ENCODE data around the gene FAS. TPM values are rescaled to one million over a fixed set of nuclear protein-coding genes. Genes with fewer than 3 reads are reported as not detected.

The FAS gene
- polyA plus RNA-seq, 3 donors: 27.3 to 28.9 (median 27.9) TPM

DNA sequence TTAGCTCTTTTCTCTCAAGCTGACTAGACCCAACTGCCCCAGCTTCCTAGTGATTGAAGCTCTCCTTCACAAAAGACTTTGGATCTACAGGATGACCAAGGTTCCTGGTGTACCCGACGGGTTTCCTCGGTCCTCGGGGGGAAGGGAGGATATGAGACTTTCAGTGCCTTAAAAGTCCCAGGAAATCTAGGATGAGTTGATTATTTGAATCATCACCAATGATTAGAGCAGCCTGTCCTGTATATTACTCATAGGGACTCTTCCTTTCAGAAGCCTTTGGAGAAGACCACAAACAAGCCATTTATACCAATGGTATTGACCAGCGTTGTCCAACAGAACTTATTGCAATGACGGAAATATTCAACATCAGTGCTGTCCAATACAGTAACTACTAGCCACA, 31.9 kb upstream of the FAS start:
- Histone ChIP-seq H3K27ac (ENCODE audit: low read depth in 1 of 2, low read length in 2 of 2) (no peak overlapping the region), H3K4me1 (ENCODE audit: control insufficient read depth in 1 of 2, insufficient read depth in 2 of 2, low read length in 2 of 2) (peaks cover under 1 to 3% of the 10 kb centered on the region in 2 donors), H3K9ac (ENCODE audit: insufficient read depth, low read length, poor library complexity, severe bottlenecking) (no peak overlapping the region), H3K27me3 (ENCODE audit: control insufficient read depth in 2 of 2, insufficient read depth in 2 of 2, low read length in 2 of 2) (no peaks in the 10 kb centered on the region), H3K79me2 (ENCODE audit: insufficient read depth, low read length) (no peaks in the 10 kb centered on the region), H3K4me2 (replicated peaks; ENCODE audit: extremely low read depth, low read length, poor library complexity, severe bottlenecking) (no peak overlapping the region), H4K20me1 (ENCODE audit: insufficient read depth, low read length) (no peaks in the 10 kb centered on the region), H3K36me3 (replicated peaks in 1 of 2; ENCODE audit: control insufficient read depth in 1 of 2, insufficient read depth in 2 of 2, low read length in 2 of 2) (no peaks in the 10 kb centered on the region), H2AFZ (ENCODE audit: insufficient read depth, low read depth, low read length, poor library complexity, severe bottlenecking) (no peak overlapping the region), H3K9me3 (replicated peaks in 1 of 2; ENCODE audit: control insufficient read depth in 1 of 2, insufficient read depth in 1 of 2, low read length in 2 of 2) (no peaks in the 10 kb centered on the region), H3K4me3 (replicated peaks in 1 of 3; ENCODE audit: low read depth in 2 of 3, low read length in 3 of 3) (no peak overlapping the region)
- Mint-ChIP-seq H3K4me3 (no peak overlapping the region), H3K36me3 (peaks cover 0 to 2% of the 10 kb centered on the region in 2 donors), H3K9me3 (peaks cover 0 to 8% (median 3%) of the 10 kb centered on the region in 7 donors), H3K27ac (peak overlapping the region in 1 of 7 donors; percentile 36), H3K27me3 (ENCODE audit: low read depth in 3 of 3) (peaks cover 0 to 2% (median 1%) of the 10 kb centered on the region in 3 donors), H3K4me1 (peaks cover 15% of the 10 kb centered on the region)
- TF ChIP-seq, protein P1, sequence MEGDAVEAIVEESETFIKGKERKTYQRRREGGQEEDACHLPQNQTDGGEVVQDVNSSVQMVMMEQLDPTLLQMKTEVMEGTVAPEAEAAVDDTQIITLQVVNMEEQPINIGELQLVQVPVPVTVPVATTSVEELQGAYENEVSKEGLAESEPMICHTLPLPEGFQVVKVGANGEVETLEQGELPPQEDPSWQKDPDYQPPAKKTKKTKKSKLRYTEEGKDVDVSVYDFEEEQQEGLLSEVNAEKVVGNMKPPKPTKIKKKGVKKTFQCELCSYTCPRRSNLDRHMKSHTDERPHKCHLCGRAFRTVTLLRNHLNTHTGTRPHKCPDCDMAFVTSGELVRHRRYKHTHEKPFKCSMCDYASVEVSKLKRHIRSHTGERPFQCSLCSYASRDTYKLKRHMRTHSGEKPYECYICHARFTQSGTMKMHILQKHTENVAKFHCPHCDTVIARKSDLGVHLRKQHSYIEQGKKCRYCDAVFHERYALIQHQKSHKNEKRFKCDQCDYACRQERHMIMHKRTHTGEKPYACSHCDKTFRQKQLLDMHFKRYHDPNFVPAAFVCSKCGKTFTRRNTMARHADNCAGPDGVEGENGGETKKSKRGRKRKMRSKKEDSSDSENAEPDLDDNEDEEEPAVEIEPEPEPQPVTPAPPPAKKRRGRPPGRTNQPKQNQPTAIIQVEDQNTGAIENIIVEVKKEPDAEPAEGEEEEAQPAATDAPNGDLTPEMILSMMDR (IDR thresholded peaks at IDR 0.05): no peak
- no CpG with 5 or more reads among the region's 6 CpGs for WGBS (ENCODE audit: insufficient coverage)
- intact Hi-C loops (cut with micrococcal nuclease): no loop called here
- DNase-seq: no peak

DNA sequence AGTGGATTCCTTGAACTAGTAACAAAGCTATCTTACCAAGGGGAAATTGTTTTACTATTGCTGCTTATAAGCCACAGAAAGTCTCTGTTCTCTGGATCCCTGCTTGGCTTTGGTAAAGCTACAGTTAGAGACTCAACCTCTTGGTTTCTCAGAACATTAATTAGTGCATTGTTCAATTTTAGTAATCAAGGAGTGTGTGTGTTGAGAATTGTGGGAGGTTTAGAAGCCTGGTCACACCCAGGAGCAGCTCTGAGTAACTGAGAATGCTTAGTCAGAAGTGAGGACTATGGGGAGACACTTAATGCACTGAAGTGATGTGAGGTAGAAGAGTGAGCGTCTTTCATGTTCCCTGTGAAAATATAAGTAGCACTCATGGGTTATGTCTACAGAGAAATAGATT, 29.8 kb upstream of the FAS start:
- Histone ChIP-seq H3K9ac (ENCODE audit: insufficient read depth, low read length, poor library complexity, severe bottlenecking) (no peak overlapping the region), H4K20me1 (ENCODE audit: insufficient read depth, low read length) (no peaks in the 10 kb centered on the region), H3K27me3 (ENCODE audit: control insufficient read depth in 2 of 2, insufficient read depth in 2 of 2, low read length in 2 of 2) (no peaks in the 10 kb centered on the region), H3K27ac (ENCODE audit: low read depth in 1 of 2, low read length in 2 of 2) (no peak overlapping the region), H3K4me1 (ENCODE audit: control insufficient read depth in 1 of 2, insufficient read depth in 2 of 2, low read length in 2 of 2) (peaks cover 13 to 15% of the 10 kb centered on the region in 2 donors), H3K36me3 (replicated peaks in 1 of 2; ENCODE audit: control insufficient read depth in 1 of 2, insufficient read depth in 2 of 2, low read length in 2 of 2) (no peaks in the 10 kb centered on the region), H3K4me2 (replicated peaks; ENCODE audit: extremely low read depth, low read length, poor library complexity, severe bottlenecking) (no peak overlapping the region), H3K4me3 (replicated peaks in 1 of 3; ENCODE audit: low read depth in 2 of 3, low read length in 3 of 3) (no peak overlapping the region), H3K9me3 (replicated peaks in 1 of 2; ENCODE audit: control insufficient read depth in 1 of 2, insufficient read depth in 1 of 2, low read length in 2 of 2) (no peaks in the 10 kb centered on the region), H2AFZ (ENCODE audit: insufficient read depth, low read depth, low read length, poor library complexity, severe bottlenecking) (no peak overlapping the region), H3K79me2 (ENCODE audit: insufficient read depth, low read length) (no peaks in the 10 kb centered on the region)
- H3K9me3 Mint-ChIP-seq: no peaks in the 10 kb centered on the region
- no CpG with 5 or more reads among the region's 1 CpG for WGBS (ENCODE audit: insufficient coverage)
- H3K4me3 Mint-ChIP-seq: no peak overlapping the region
- H3K4me1 Mint-ChIP-seq: peaks cover 29% of the 10 kb centered on the region
- H3K27ac Mint-ChIP-seq: no peak overlapping the region
- no peak for DNase-seq
- H3K27me3 Mint-ChIP-seq (ENCODE audit: low read depth in 3 of 3): peaks cover 0 to 2% (median 1%) of the 10 kb centered on the region in 3 donors
- H3K36me3 Mint-ChIP-seq: peaks cover 0 to 2% of the 10 kb centered on the region in 2 donors
- intact Hi-C loops (cut with micrococcal nuclease): no loop called here
- TF ChIP-seq, protein P1 (IDR thresholded peaks at IDR 0.05): no peak
